Measurements from ENCODE around the gene NDUFA12. TPM values are rescaled to one million over a fixed set of nuclear protein-coding genes. Genes with fewer than 3 reads are reported as not detected.

Gene NDUFA12
- total RNA-seq, 1 experiment from 2014 or later = 130 TPM

GRCh38 chr12:95017482-95017881 lies 14.0 kb upstream of the NDUFA12 start:
- no peaks in the 10 kb centered on the region for H3K9me2 ChIP-seq (replicated peaks; ENCODE audit: low read length)
- no peak for ATAC-seq
- no TSS peak for BruUV-seq (replicated peaks)
- no peak overlapping the region for H3K4me3 ChIP-seq (ENCODE audit: low read length)
- ChIA-PET POLR2A (ENCODE audit: unreplicated experiment) (no interaction called here), CTCF (no interaction called here)
- no peak for DNase-seq
- H3K4me2 ChIP-seq (ENCODE audit: low read length) = no peak overlapping the region
- no peak overlapping the region for H3K9ac ChIP-seq (ENCODE audit: low read length)
- no peaks in the 10 kb centered on the region for H3K27me3 ChIP-seq (ENCODE audit: low read length)
- H4K20me1 ChIP-seq (ENCODE audit: low read length) = no peaks in the 10 kb centered on the region
- H3K9me3 ChIP-seq (ENCODE audit: low read length) = no peaks in the 10 kb centered on the region
- H3K79me2 ChIP-seq (ENCODE audit: low read length) = no peaks in the 10 kb centered on the region
- H3K4me1 ChIP-seq (ENCODE audit: insufficient read depth, low read length) = no peaks in the 10 kb centered on the region
- TF ChIP-seq CTCF (conservative IDR thresholded peaks at IDR 0.05; ENCODE audit: low read depth, low read length) (no peak), EZH2phosphoT487 (IDR thresholded peaks at IDR 0.05; ENCODE audit: borderline replicate concordance, low read length) (no peak), EZH2 (IDR thresholded peaks at IDR 0.05; ENCODE audit: low read length, unreplicated experiment) (no peak)
- intact Hi-C loops (cut with micrococcal nuclease) = no loop called here
- no peak overlapping the region for H3K27ac ChIP-seq (ENCODE audit: low read length)
- no peak overlapping the region for H2AFZ ChIP-seq (ENCODE audit: low read length)
- peaks cover 6% of the 10 kb centered on the region; the same call in 1 of the 2 replicates for H3K36me3 ChIP-seq (ENCODE audit: low read depth, low read length)
- no peaks in the 10 kb centered on the region for H3F3A ChIP-seq (ENCODE audit: low read length, unreplicated experiment)

DNA sequence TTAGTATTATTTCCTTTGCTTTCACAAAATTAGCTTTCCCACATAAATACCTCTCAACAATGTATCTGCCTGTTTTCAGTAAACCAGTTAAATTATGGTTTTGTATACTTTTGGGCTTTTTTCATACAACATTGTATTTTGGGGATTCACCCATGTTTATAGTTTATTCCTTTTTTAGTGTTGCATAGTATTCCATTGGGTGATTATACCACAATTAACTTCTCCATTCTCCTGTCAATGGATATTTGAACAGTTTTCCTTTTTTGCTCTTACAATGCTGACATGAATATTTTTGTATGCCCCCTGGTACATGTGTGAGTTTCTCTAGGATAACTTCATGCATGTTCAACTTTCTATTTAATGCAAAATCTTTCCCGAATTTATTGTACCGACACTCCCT lies 12.6 kb upstream of the NDUFA12 start:
- POLR2A ChIA-PET (ENCODE audit: unreplicated experiment) = no interaction called here

GRCh38 chr12:95014554-95014953 lies 11.1 kb upstream of the NDUFA12 start:
- H3K4me3 ChIP-seq (ENCODE audit: low read length) = no peak overlapping the region
- no peaks in the 10 kb centered on the region for H3K79me2 ChIP-seq (ENCODE audit: low read length)
- H3K36me3 ChIP-seq (ENCODE audit: low read depth, low read length) = no peaks in the 10 kb centered on the region
- no peaks in the 10 kb centered on the region for H3K27me3 ChIP-seq (ENCODE audit: low read length)
- H3K9me3 ChIP-seq (ENCODE audit: low read length) = no peaks in the 10 kb centered on the region
- intact Hi-C loops (cut with micrococcal nuclease) = no loop called here
- POLR2A ChIA-PET (ENCODE audit: unreplicated experiment) = no interaction called here
- no peak overlapping the region for H2AFZ ChIP-seq (ENCODE audit: low read length)
- H3K4me1 ChIP-seq (ENCODE audit: insufficient read depth, low read length) = no peaks in the 10 kb centered on the region
- H3K4me2 ChIP-seq (ENCODE audit: low read length) = no peak overlapping the region
- TF ChIP-seq EZH2 (IDR thresholded peaks at IDR 0.05; ENCODE audit: low read length, unreplicated experiment) (no peak), CTCF (conservative IDR thresholded peaks at IDR 0.05; ENCODE audit: low read depth, low read length) (no peak), EZH2phosphoT487 (IDR thresholded peaks at IDR 0.05; ENCODE audit: borderline replicate concordance, low read length) (no peak)
- CTCF ChIA-PET = no interaction called here
- H3F3A ChIP-seq (ENCODE audit: low read length, unreplicated experiment) = no peaks in the 10 kb centered on the region
- BruUV-seq (replicated peaks) = no TSS peak
- ATAC-seq (no peak), DNase-seq (no peak)
- no peaks in the 10 kb centered on the region for H4K20me1 ChIP-seq (ENCODE audit: low read length)
- no peak overlapping the region for H3K27ac ChIP-seq (ENCODE audit: low read length)
- H3K9me2 ChIP-seq (replicated peaks; ENCODE audit: low read length) = no peaks in the 10 kb centered on the region
- H3K9ac ChIP-seq (ENCODE audit: low read length) = no peak overlapping the region

More for the DNA sequence above, 12.6 kb upstream of the NDUFA12 start:
- no peaks in the 10 kb centered on the region for H3K9me2 ChIP-seq (replicated peaks; ENCODE audit: low read length)
- no peak for DNase-seq
- no peak overlapping the region for H3K4me2 ChIP-seq (ENCODE audit: low read length)
- H4K20me1 ChIP-seq (ENCODE audit: low read length) = no peaks in the 10 kb centered on the region
- H3F3A ChIP-seq (ENCODE audit: low read length, unreplicated experiment) = no peaks in the 10 kb centered on the region
- H3K27ac ChIP-seq (ENCODE audit: low read length) = no peak overlapping the region
- intact Hi-C loops (cut with micrococcal nuclease) = no loop called here
- no peaks in the 10 kb centered on the region for H3K36me3 ChIP-seq (ENCODE audit: low read depth, low read length)
- no peak for ATAC-seq
- CTCF ChIA-PET = no interaction called here
- BruUV-seq (replicated peaks) = no TSS peak
- H3K27me3 ChIP-seq (ENCODE audit: low read length) = no peaks in the 10 kb centered on the region
- no peak overlapping the region for H2AFZ ChIP-seq (ENCODE audit: low read length)
- no peaks in the 10 kb centered on the region for H3K79me2 ChIP-seq (ENCODE audit: low read length)
- TF ChIP-seq CTCF (conservative IDR thresholded peaks at IDR 0.05; ENCODE audit: low read depth, low read length) (no peak), EZH2 (IDR thresholded peaks at IDR 0.05; ENCODE audit: low read length, unreplicated experiment) (no peak), EZH2phosphoT487 (IDR thresholded peaks at IDR 0.05; ENCODE audit: borderline replicate concordance, low read length) (no peak)
- H3K9ac ChIP-seq (ENCODE audit: low read length) = no peak overlapping the region
- H3K4me3 ChIP-seq (ENCODE audit: low read length) = no peak overlapping the region
- H3K9me3 ChIP-seq (ENCODE audit: low read length) = no peaks in the 10 kb centered on the region
- H3K4me1 ChIP-seq (ENCODE audit: insufficient read depth, low read length) = no peaks in the 10 kb centered on the region

All from PC-3 (cell line).